Left hindlimb (tissue), 1 donor: ENCODE measurements around the gene MRTO4.
"Not testable (repeated sequence)": the region's sequence is repeated elsewhere in the genome, so short reads cannot be mapped to it uniquely, and the experiment has no call there.

Experiments used
- DNase-seq: peaks from one replicate; pipeline ENCODE4 v3.0.0-alpha.2; 2018

Gene MRTO4

DNA sequence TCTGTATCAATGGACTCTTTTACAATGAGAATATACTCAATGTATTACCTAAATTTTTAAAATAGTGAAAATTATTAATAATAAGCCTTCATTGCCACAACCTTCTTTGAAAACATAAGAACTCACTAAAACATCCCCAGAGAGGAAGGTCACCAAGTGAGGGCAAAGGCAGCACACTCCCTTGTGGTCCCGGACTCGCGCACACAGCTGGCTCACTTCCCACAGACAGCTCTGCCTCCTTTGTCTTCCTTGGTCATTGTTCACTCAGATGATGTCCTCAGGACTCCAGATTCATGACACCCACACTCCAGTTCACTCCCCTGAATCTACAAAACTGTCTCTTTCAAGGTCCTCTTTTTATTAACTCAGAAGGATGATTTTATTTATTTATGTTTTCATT is 22.4 kb upstream of the MRTO4 start:
- no peak for DNase-seq

DNA sequence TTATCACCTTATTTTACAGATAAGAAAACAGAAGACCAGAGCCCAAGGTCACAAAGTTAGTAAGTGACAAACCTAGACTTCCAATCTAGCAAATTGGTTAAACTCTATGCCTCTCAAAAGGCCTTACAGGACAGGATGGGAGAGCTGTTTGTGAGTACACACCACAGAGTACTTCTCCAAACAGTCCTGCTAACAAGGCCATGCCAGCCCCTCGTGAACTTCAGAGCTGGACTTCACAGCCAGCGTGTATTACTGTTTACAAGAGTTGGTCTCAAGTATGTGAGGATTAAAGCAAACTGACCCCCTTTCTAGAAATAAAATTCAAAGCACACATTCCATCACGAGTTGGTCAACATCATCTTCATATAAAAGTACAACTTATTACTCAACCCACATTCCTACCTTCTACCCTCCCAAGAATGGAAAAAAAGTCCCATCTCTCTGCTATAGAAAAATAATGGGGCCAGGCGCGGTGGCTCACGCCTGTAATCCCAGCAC is 21.7 kb upstream of the MRTO4 start:
- no peak for DNase-seq

DNA sequence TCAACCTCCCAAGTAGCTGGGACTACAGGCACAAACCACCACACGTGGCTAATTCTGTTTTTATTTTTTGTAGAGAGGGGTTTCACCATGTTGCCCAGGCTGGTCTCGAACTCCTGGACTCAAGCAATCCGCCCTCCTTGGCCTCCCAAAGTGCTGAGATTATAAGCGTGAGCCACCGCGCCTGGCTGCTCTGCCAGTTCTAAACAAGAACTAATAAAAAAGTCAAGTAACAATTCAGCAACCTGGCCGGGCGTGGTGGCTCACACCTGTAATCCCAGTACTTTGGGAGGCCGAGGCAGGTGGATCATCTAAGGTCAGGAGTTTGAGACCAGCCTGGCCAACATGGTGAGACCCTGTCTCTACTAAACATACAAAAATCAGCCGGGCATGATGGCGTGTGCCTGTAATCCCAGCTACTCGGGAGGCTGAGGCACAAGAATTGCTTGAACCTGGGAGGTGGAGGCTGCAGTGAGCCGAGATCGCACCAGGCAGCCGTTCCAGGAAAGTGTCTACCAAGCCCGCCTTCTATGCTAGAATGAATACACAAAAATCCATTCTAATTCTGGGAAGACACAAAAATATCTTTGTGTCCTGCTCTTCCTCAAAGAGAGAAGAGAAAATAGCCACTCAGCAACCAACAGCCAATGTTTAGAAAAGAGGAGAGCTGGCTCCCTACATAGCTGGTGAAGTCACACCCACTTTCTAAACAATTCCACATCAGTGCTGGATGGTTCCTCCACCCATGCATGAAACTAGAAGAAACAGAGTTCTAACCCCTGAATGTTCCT is 19.7 kb upstream of the MRTO4 start:
- DNase-seq: not testable (repeated sequence)

DNA sequence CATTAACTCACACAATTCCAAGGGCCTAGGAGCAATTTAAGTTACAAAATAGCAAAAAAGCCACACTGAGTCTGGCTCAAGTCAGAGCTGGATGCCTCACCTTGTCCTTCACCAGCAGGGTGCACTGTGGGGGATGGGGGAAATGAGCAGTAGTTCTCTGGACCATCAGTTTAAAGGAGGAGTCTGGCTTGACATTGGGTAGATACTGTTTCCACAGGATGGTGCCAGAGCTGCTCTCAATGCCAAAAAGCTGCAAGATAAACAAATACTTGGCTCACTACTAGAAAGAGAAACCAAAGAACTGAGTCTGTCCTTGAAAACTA is 19.1 kb upstream of the MRTO4 start:
- DNase-seq: no peak

DNA sequence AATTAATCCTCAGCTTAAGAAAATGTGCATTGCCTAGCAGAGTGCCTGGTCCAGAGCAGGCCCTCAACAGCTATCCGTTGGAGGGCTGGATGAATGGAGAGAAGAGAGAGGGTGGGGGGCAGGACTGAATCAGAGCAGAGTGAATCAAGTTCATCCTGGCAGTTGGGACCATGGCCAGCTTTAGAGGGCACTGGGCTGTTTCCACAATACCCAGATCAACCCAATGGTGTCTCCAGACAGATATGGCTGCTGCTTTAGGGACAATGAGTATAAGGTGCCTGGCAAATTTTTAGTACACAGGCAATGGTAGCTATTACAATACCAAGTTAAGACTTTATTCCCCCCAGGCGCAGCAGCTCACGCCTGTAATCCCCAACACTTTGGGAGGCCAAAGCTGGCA is 17.4 kb upstream of the MRTO4 start:
- DNase-seq: no peak

DNA sequence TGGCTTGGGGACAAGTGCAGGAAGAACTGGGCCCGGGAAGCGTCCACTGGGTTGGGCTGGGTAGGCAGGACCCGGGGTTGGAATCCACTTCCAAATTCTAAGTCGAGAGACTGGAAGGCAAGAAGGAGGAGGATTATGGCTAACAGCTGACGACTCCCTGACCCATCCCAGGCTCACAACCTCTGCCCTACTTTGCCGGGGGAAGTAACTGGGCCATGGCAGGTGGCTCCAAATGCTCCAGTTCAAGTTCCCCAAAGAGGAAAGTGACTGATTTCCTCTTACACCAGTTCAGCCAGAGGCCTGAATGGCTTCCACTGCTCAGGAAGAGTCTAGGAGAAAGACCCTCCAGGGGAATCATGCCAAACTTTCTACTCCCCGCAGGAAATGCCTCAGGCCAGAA is 11.7 kb upstream of the MRTO4 start:
- DNase-seq: no peak

DNA sequence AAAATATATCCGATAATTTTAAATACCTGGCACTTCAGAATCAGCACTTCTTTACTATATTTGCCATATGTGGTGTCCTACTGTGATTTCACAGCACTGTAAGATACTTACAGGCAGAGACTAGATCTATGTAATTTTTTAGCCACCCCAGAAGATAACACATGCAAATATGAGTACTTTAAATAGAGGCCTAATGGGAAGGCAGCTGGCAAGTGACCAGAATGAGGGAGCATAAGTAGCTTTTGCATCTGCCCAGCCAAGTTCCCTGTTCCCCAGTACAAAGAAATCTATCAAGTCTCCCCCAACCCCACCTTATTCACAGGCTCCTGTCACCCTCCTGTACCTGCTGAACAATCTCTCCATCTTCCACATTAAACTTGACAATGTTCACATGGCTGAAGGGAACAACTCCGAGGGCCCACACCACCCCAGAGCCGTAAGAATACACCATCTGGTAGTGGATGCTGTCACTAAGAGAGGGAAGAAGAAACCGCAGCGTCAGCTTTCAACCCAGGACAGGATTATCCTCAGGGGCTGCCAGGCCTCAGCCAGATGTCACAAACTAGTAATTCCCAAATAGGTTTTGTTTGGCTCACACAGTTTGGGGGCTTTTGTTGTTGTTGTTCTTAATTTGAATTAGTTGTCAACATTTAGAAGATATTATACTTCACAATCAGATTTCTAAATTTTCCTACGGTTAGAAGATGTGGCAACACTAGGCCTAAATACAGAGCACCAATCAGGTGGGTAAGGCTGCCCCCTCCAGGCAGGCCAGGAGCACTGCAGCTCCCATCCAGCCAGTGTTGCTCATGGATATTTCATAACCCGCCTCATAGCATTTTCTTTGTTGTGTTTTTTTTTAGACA is 10.7 kb upstream of the MRTO4 start:
- DNase-seq: peak; percentile 48

DNA sequence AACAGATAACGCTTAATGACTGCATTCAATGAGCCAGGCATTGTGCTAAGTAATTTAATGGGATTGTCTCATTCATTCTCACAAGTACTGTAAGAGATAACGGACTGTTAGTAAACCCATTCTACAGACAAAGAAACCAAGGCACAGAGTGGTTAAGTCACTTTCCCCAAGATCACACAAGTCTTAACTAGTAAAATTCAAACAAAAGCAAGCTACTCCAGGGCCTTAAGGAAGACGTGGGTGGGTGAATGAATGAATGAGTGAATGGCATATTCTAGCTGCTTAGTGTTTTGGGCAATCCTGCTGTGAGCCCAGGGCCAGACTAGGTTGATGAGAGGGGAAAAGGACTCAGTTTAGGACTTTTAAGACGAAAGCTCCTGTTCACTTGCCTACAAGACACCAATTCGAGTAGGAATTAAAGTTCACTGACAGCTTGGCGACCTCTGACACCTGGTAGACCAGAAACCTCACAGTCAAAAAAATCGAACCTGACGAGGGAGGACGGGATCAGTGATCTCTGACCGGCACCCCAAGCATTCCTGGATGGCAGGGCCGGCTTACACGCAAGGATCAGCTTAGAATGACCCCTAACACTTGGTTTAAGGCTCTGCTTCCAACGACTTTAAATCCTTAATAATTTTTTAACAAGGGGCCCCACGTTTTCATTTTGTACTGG is 838 bp upstream of the MRTO4 start:
- DNase-seq: no peak

DNA sequence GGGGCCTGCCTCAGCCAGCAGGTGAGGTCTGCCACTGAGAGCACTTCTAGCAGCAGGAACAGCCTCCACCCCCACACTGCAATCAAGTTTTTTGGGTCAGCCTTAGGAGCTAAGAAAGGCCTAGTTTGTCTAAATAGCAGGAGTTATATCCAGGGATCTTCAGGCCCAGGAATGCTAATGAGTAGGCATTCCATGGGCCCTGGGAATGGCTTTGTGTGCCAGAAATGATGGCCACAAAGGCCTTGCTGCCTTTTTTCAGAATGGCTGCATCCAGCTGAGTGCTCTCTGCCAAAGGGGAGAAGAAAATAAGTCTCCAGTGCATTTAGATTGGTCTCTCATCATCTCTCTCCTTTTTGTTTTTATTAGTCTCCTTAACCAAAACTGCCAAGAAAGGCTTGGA is 2.8 kb downstream of the MRTO4 start:
- no peak for DNase-seq

DNA sequence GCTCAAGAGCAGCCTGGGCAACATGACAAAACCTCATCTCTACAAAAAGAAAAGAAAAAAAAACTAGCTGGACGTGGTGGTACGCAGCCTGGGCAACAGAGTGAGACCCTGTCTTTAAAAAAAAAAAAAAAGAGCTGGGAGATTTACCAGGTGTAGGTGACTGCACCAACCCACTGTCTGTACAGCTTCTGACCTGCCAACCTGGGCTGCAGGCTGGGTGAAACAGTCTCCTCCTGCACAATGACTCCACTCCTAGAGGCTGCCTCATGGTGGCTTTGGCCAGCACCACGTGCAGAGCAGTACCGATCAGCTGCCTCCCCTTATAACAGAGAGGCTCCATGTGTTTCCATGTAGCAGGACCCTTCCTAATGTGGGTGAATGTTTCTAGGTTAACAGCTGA is 3.7 kb downstream of the MRTO4 start:
- no peak for DNase-seq

DNA sequence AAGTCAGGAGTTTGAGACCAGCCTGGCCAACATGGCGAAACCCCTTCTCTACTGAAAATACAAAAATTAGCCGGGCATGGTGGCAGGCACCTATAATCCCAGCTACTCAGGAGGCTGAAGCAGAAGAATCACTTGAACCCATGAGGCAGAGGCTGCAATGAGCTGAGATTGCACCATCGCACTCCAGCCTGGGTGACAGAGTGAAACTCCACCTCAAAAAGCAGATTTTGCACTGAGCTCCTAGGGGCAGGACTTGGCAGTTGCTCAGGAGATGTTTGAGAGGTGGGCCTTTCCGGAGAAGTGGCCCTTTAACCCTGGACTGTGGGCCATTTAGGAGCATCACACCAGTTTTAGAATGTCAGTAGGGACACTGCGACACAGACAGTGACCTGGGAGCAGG is 4.7 kb downstream of the MRTO4 start:
- not testable (repeated sequence) for DNase-seq

DNA sequence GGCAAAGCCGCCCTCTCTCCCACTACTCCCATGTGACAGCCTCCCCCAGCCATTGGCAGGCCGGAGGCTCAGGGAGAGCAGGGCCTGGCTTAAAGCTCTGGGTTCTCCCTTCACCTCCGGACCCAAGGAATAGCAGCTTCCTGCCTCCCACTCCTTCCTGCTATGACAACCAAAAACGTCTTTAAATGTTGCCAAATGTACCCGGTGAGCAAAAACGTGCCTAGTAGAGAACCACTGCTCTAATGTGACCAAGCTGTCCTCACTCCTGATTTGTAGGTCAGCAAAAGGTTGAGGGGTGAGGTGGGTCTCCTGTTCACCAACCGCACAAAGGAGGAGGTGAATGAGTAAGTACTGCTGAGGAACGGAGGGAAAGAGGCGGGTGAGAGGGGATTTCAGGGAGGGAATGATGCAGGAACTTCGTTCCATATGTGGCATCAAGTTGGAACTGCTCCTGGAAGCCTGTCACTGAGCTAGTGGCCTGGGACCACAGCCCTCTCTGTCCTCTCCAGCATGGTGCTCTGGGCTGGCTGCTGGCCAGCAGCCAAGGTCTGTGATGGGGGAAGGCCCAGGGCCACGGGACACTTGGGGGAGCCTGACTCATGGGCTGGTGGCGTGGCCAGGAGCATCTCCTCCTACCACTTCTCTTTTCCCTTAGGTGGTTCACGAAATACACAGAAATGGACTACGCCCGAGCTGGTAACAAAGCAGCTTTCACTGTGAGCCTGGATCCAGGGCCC is 5.7 kb downstream of the MRTO4 start:
- no peak for DNase-seq

DNA sequence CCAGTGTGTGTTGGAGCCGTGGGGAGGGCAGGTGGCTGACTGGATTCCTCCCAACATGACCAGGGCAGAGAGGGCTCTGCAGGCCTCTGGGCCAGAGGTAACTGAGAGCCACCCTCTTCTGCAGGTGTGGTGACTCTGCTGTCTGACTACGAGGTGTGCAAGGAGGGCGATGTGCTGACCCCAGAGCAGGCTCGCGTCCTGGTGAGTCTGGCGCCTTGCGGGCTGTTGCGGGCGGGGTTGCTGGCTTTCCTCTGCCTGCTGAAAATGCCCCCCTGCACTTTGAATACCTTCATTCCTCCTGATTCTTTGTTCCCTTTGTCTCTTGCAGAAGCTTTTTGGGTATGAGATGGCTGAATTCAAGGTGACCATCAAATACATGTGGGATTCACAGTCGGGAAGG is 6.7 kb downstream of the MRTO4 start:
- no peak for DNase-seq

DNA sequence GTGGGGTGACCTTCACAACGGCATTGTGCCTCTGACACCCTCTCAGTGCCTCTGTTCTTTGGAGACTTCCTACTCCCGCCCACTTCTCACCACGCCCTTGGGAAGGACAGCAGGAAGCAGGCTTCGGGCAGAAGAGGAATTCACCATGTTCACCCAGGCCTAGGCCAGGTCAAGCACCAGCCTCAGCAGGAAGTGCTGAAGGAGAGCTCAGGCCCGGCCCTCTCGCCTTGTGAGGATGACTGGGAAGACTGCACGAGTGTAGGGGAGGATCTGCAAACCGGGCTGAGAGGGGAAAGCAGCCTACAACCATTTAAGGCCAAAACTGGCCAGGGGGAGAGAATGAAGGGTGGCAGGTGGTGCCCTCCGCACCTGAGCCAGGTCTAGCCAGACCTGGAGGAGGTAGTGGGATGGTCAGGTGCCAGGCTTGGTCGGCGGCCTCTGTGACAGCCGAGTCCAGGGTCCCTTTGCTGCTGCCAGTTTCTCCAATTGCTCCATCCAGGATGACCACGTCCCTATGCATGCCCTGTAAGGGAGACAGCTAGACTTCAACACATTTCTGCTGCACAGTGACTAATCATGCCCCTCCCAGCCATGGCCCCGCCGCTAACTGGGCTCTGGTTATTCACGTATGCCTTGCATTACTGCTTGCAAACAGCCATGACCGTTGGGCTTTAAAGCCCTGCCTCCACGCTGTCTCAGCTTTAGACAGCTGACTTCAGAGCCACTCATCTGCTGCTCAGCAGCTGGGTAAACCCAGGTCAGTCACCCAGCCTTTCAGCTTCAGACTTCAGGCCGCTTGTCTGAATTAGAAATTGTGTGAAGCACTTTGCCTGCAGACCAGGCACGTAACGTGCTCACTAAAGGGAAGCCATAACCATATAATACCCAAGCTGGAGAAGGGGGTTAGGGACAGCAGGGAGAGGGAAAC is 8.9 kb downstream of the MRTO4 start:
- DNase-seq: no peak

DNA sequence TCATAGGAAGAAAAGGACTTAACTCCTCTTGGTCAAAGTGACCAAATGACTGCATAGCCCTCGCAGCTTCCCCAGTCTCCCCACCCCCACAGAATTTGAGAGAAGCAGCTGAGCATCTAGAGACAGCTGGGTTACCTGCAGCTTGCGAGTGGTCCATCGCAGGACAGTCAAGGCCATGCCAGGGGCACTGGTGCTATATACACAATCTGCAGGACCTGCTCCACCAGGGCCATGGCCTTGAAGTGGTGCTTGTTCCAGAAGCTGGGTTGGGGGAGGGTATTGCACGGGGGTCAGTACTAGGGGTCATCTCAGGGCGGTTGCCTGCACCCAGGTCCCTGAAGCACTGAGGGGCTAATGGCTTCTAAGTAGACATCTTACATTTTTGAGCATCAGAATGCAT is 10.4 kb downstream of the MRTO4 start:
- no peak for DNase-seq

DNA sequence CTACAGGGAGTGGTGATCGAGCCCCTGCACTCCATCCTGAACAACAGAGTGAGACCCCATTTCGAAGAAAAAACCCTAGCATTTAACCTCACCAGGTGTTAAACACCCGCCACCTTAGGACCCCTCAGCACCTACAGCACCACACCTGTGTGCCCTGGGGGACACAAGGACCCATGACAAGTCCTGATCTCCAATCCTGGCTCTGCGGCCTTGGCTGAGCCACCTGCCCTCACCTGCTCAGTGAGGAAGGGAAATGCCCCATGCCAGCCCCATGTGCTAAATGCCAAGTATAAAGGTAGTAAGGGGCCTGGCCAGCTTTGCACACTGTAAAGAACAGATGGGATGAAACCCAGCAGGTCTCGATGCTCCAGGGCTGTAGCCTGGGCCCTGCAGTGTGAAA is 11.1 kb downstream of the MRTO4 start:
- no peak for DNase-seq

DNA sequence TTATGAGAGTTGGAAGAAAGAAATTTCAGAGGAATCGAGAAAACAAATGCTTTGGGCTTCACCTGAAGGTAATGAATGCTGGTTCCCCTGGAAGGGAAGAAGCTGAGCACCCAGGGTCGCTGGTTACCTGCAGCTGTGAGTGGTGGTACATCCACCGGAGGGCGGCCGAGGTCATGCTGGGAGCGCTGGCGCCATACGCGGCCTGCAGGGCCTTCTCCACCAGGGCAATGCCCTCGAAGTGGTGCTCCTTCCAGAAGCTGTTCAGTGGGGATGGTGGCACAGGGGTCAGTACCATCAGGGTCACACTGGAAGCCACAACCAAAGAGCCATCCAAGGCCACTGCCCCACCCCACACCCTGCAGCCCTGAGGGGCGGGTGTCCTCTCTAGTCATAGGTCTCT is 16.8 kb downstream of the MRTO4 start:
- DNase-seq: no peak

DNA sequence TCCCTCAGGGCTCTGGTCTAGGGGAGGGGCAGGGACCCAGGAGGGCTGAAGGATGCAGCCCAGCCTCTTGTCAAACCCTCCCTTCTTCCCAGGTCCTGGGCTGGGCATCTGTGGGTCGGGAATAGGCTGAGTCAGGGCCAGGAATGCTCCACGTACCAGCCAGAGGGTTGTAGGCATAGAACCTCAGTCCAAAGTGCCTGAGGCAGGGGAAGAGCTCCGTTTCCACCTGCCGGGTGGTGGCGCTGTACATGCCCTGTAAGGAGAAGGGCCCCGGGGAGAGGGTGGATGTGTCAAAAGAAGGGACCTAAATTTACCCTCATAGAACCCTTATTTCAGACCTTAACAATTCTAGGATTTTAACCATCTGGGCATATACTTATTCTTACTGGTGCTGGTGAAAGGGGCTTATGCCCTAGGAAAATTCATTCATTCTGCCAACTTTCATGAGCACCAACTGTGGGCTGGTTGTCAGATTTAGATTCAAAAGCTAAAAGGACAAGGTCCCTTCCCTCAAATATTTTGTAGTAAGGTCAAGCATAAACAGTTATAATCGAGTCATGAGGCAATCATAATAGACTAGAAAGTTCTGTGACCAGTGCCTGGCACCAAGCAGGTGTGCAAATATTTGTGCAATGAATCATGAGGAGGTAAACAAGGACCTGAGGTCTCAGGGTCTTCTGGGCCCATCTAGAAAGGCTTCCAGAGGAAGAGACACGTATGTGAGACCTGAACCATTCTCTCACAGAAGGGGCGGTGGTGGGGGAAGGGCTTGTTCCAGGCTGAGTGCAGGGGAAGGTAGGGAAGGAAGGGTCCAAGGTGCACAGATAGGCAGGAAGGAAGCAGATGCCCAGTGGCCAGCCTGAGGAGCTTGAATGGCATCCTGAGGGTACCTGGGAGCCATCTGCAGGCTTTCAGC is 18.1 kb downstream of the MRTO4 start:
- DNase-seq: not testable (repeated sequence)

DNA sequence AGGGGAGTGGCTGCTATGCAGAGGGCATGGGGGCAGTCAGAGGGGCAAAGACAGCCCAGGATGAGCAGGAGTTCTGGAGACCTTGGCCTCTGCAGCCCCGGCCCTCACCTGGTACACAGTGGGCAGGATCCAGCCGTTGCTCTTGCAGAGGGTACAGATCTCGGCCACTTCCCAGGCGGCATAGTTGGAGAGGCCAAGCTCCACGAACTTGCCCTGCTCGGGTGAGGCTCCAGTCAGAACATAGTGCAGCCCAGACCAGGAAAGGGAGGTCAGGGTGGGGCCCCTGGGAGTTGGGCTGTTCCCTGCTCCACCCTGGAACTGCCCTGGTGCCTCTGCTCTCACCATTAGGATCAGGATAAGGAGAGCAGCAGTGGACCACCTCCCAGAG is 18.7 kb downstream of the MRTO4 start:
- not testable (repeated sequence) for DNase-seq

DNA sequence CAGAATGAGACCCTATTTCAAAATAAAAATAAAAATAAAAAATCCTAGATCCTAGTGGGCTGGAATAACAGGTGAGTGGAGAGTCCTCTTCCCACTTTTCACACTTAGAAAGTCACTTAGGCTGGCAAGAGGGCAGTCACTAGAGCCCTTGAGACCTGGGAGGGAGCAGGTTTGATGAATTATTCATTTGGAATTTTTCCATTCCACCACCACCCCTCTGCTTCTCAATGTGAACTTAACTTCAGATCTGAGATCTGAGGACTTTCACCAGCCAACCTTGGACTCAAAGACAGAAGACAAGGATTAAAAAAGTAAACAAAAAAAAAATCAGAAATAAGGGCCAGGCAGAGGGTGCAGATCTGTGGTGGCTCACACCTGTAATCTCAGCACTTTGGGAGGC is 20.5 kb downstream of the MRTO4 start:
- no peak for DNase-seq
